Central memory CD8-positive, alpha-beta T cell (primary cell): ENCODE data around the gene DNAJC11.
"Not testable (repeated sequence)": the region's sequence is repeated elsewhere in the genome, so short reads cannot be mapped to it uniquely, and the experiment has no call there.

Experiments used
- ATAC-seq: fragments of 150-1000 bp; cut with Tn5 transposase; replicated peaks from 2 replicates; pipeline ENCODE4 v1.10.0; 2022; ENCODE audit warnings: mild to moderate bottlenecking, moderate FRiP score, moderate number of reproducible peaks; ENCODE audit not compliant: poor library complexity, severe bottlenecking; ENCODE audit errors: extremely low read depth
- DNase-seq, 2 donors: peaks; one replicate each; pipeline ENCODE4 v3.0.0; 2021; ENCODE audit warnings: low spot score in 2 of 2
- H3K27ac Mint-ChIP-seq: one replicate; pipeline ENCODE4 v1.8.0; 2022; ENCODE audit warnings: low read depth, mild to moderate bottlenecking, moderate library complexity, mixed read lengths
- H3K27me3 Mint-ChIP-seq: one replicate; pipeline ENCODE4 v1.8.0; 2022; ENCODE audit warnings: mixed read lengths
- H3K36me3 Mint-ChIP-seq: one replicate; pipeline ENCODE4 v1.8.0; 2022; ENCODE audit warnings: mild to moderate bottlenecking, moderate library complexity, mixed read lengths; ENCODE audit not compliant: insufficient read depth
- H3K4me1 Mint-ChIP-seq: one replicate; pipeline ENCODE4 v1.8.0; 2022; ENCODE audit warnings: mixed read lengths
- H3K4me3 Mint-ChIP-seq: one replicate; pipeline ENCODE4 v1.8.0; 2022; ENCODE audit warnings: mild to moderate bottlenecking, moderate library complexity, mixed read lengths
- H3K9me3 Mint-ChIP-seq: one replicate; pipeline ENCODE4 v1.8.0; 2022; ENCODE audit warnings: mixed read lengths

DNAJC11 gene

GRCh38 chr1:6688757-6689156 is 12.9 kb downstream of the DNAJC11 start:
- peaks cover 8% of the 10 kb centered on the region for H3K36me3 Mint-ChIP-seq
- H3K4me1 Mint-ChIP-seq, result peaks cover 22% of the 10 kb centered on the region
- no peak for ATAC-seq
- H3K9me3 Mint-ChIP-seq, result no peaks in the 10 kb centered on the region
- no peaks in the 10 kb centered on the region for H3K27me3 Mint-ChIP-seq
- no peak overlapping the region for H3K4me3 Mint-ChIP-seq
- DNase-seq, result no peak
- H3K27ac Mint-ChIP-seq, result peak overlapping the region; percentile 72

DNA sequence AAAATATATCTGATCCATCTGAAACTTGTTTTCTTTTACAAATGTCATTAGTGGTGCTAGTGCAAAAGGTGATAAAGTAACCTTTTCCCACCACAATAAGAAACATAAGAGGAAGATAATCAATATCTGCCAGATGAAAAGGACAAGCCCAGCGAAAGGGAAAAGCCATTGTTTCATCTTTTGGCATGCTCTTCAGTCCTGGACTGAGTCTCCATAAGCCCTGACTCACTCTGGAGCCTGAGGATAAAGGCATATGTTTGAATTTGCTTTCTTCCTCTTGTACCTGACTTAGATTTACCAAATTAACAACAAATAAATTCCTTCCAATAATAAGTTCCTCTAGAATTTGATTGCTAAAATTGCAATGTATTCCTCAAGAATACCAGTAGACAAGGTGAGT is 13.6 kb downstream of the DNAJC11 start:
- Mint-ChIP-seq H3K9me3 (no peaks in the 10 kb centered on the region), H3K27me3 (no peaks in the 10 kb centered on the region), H3K4me3 (no peak overlapping the region), H3K27ac (no peak overlapping the region), H3K36me3 (peaks cover 8% of the 10 kb centered on the region), H3K4me1 (peaks cover 22% of the 10 kb centered on the region)
- ATAC-seq, result no peak
- no peak for DNase-seq

DNA sequence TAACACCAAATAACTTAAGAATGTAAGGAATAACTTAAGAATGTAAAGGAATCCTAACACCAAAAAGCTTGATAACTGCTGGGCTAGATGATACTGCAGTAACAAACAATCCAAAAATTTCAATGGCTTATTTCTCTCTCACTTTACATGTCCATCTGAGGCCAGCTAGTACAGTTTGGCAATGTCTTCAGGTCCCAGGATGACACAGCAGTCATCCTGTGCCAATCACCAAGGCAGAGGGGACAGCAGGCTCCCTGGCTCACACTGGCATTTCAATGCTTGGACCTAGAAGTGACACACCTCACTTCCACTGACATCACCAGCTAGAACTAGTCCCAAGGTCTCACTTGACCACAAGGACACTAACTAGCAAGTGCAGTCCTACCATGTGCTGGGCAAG is 15.3 kb downstream of the DNAJC11 start:
- ATAC-seq (no peak), DNase-seq (no peak)
- Mint-ChIP-seq H3K9me3 (no peaks in the 10 kb centered on the region), H3K4me3 (no peak overlapping the region), H3K4me1 (peaks cover 22% of the 10 kb centered on the region), H3K27me3 (no peaks in the 10 kb centered on the region), H3K27ac (no peak overlapping the region), H3K36me3 (peaks cover 6% of the 10 kb centered on the region)

- no peak overlapping the region for H3K4me3 Mint-ChIP-seq
- H3K27me3 Mint-ChIP-seq, result no peaks in the 10 kb centered on the region
- H3K36me3 Mint-ChIP-seq, result peaks cover 8% of the 10 kb centered on the region
- H3K9me3 Mint-ChIP-seq, result no peaks in the 10 kb centered on the region
- no peak for ATAC-seq
- no peak for DNase-seq
- H3K27ac Mint-ChIP-seq, result no peak overlapping the region
- H3K4me1 Mint-ChIP-seq, result peaks cover 22% of the 10 kb centered on the region
Observed at GRCh38 chr1:6685381-6685780, 16.2 kb downstream of the DNAJC11 start.

DNA sequence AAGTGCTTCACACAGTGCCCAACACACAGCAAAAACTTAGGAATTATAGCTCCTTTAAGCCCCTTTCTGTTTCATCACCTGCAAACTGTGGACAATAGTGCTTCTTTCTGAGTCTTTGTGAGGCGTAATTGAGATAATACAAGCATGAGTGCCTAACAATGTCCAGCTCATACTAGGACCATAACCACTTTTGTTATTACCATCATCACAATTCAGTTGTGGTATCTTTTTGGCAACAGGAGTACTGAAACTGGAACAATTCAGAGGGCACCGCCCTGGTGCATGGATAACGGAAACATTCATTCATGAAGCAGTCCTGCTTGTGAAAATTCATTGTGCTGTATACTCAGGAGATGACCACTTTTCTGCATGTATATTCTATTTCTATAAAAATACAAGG is 18.2 kb downstream of the DNAJC11 start:
- no peaks in the 10 kb centered on the region for H3K27me3 Mint-ChIP-seq
- ATAC-seq (no peak), DNase-seq (no peak)
- no peak overlapping the region for H3K27ac Mint-ChIP-seq
- no peaks in the 10 kb centered on the region for H3K9me3 Mint-ChIP-seq
- H3K36me3 Mint-ChIP-seq, result peaks cover 15% of the 10 kb centered on the region
- peaks cover 8% of the 10 kb centered on the region for H3K4me1 Mint-ChIP-seq
- H3K4me3 Mint-ChIP-seq, result no peak overlapping the region

- no peak overlapping the region for H3K27ac Mint-ChIP-seq
- ATAC-seq, result no peak
- DNase-seq, result no peak
- no peak overlapping the region for H3K4me3 Mint-ChIP-seq
- H3K36me3 Mint-ChIP-seq, result peaks cover 51% of the 10 kb centered on the region
- H3K9me3 Mint-ChIP-seq, result no peaks in the 10 kb centered on the region
- H3K4me1 Mint-ChIP-seq, result no peaks in the 10 kb centered on the region
- H3K27me3 Mint-ChIP-seq, result no peaks in the 10 kb centered on the region
Observed at GRCh38 chr1:6675941-6676340, 25.7 kb downstream of the DNAJC11 start.

GRCh38 chr1:6674771-6675170 is 26.8 kb downstream of the DNAJC11 start:
- no peak overlapping the region for H3K4me3 Mint-ChIP-seq

GRCh38 chr1:6673816-6674398 is 27.7 kb downstream of the DNAJC11 start:
- Mint-ChIP-seq H3K27me3 (no peaks in the 10 kb centered on the region), H3K27ac (no peak overlapping the region), H3K36me3 (peaks cover 42% of the 10 kb centered on the region), H3K9me3 (no peaks in the 10 kb centered on the region), H3K4me1 (no peaks in the 10 kb centered on the region), H3K4me3 (no peak overlapping the region)
- ATAC-seq, result no peak
- no peak for DNase-seq

More at GRCh38 chr1:6674771-6675170, 26.8 kb downstream of the DNAJC11 start:
- H3K36me3 Mint-ChIP-seq, result peaks cover 46% of the 10 kb centered on the region
- no peaks in the 10 kb centered on the region for H3K27me3 Mint-ChIP-seq
- no peaks in the 10 kb centered on the region for H3K9me3 Mint-ChIP-seq
- no peak for DNase-seq
- ATAC-seq, result no peak
- no peaks in the 10 kb centered on the region for H3K4me1 Mint-ChIP-seq
- no peak overlapping the region for H3K27ac Mint-ChIP-seq

GRCh38 chr1:6672558-6672957 is 29.1 kb downstream of the DNAJC11 start:
- H3K9me3 Mint-ChIP-seq, result no peaks in the 10 kb centered on the region
- peaks cover 33% of the 10 kb centered on the region for H3K36me3 Mint-ChIP-seq
- no peak for ATAC-seq
- DNase-seq, result no peak
- H3K4me3 Mint-ChIP-seq, result no peak overlapping the region
- H3K27ac Mint-ChIP-seq, result no peak overlapping the region
- H3K27me3 Mint-ChIP-seq, result no peaks in the 10 kb centered on the region
- no peaks in the 10 kb centered on the region for H3K4me1 Mint-ChIP-seq

DNA sequence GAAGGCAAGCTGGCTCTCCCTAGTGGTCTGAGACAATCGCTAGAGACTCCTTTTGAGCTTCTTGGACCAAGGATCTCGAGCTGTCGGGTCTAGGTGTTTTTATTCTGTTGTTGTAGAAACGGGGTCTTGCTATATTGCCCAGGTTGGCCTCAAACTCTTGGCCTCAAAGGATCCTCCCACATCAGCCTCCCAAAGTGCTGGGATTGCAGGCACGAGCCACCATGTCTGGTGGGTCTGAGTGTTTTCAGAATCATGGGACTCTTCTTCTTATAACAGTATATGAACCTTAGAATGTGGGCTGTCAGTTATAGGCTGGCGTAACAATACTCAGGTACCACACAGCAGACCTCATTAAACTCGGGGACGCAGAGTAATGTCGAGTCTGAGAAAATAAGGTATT is 33.1 kb downstream of the DNAJC11 start:
- no peak for ATAC-seq

GRCh38 chr1:6667139-6667538 is 34.5 kb downstream of the DNAJC11 start:
- DNase-seq (no peak), ATAC-seq (no peak)
- Mint-ChIP-seq H3K9me3 (no peaks in the 10 kb centered on the region), H3K27me3 (no peaks in the 10 kb centered on the region), H3K27ac (no peak overlapping the region), H3K4me1 (no peaks in the 10 kb centered on the region), H3K4me3 (no peak overlapping the region), H3K36me3 (peaks cover 6% of the 10 kb centered on the region)

More for the DNA sequence above, 33.1 kb downstream of the DNAJC11 start:
- DNase-seq, result no peak
- Mint-ChIP-seq H3K4me3 (no peak overlapping the region), H3K4me1 (no peaks in the 10 kb centered on the region), H3K27me3 (no peaks in the 10 kb centered on the region), H3K27ac (no peak overlapping the region), H3K9me3 (no peaks in the 10 kb centered on the region), H3K36me3 (peaks cover 7% of the 10 kb centered on the region)

DNA sequence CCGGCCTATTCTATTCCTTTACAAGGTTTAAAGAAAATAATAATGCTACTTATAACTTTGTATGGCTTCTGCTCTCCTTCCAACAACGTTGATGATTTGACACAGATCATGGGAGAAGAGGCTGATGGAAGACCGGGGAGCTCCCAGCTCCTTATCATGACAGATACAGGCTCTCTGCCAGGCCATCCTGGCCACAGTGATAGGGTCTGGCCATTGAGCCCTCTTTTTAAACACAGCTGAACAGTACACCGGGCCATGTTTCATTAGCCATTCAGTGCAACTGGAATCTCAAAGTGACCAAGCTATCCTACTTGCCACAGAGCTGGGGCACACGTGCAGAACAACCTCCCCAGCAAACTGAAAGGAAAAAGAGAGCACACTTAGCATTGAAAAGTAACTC is 34.9 kb downstream of the DNAJC11 start:
- H3K27ac Mint-ChIP-seq, result no peak overlapping the region

DNA sequence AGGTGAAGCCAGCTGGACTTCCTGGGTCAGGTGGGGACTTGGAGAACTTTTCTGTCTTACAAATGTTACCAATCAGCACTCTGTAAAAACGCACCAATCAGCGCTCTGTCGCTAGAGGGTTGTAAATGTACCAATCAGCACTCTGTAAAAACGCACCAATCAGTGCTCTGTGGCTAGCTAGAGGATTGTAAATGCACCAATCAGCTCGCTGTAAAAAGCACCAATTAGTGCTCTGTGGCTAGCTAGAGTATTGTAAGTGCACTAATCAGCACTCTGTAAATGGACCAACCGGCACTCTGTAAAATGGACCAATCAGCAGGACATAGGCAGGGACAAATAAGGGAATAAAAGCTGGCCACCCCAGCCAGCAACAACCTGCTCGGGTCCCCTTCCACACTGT is 39.1 kb downstream of the DNAJC11 start:
- ATAC-seq, H3K27ac Mint-ChIP-seq, H3K4me1 Mint-ChIP-seq, H3K27me3 Mint-ChIP-seq, H3K36me3 Mint-ChIP-seq, DNase-seq, H3K9me3 Mint-ChIP-seq, H3K4me3 Mint-ChIP-seq: not testable (repeated sequence)

More for the DNA sequence above, 34.9 kb downstream of the DNAJC11 start:
- DNase-seq (no peak), ATAC-seq (no peak)
- Mint-ChIP-seq H3K27me3 (no peaks in the 10 kb centered on the region), H3K9me3 (no peaks in the 10 kb centered on the region), H3K4me3 (no peak overlapping the region), H3K36me3 (peaks cover 8% of the 10 kb centered on the region), H3K4me1 (peaks cover under 1% of the 10 kb centered on the region)
